ENCODE data around the gene ATG4A.

- no peak for TF ChIP-seq CREB1 (CRISPR knock-in tag; IDR thresholded peaks at IDR 0.05)
- TF ChIP-seq FOXJ3 (CRISPR knock-in tag; IDR thresholded peaks at IDR 0.05; ENCODE audit: borderline replicate concordance), result no peak
- TF ChIP-seq, protein P1, sequence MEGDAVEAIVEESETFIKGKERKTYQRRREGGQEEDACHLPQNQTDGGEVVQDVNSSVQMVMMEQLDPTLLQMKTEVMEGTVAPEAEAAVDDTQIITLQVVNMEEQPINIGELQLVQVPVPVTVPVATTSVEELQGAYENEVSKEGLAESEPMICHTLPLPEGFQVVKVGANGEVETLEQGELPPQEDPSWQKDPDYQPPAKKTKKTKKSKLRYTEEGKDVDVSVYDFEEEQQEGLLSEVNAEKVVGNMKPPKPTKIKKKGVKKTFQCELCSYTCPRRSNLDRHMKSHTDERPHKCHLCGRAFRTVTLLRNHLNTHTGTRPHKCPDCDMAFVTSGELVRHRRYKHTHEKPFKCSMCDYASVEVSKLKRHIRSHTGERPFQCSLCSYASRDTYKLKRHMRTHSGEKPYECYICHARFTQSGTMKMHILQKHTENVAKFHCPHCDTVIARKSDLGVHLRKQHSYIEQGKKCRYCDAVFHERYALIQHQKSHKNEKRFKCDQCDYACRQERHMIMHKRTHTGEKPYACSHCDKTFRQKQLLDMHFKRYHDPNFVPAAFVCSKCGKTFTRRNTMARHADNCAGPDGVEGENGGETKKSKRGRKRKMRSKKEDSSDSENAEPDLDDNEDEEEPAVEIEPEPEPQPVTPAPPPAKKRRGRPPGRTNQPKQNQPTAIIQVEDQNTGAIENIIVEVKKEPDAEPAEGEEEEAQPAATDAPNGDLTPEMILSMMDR (IDR thresholded peaks at IDR 0.05), result no peak
- TF ChIP-seq, protein P2, sequence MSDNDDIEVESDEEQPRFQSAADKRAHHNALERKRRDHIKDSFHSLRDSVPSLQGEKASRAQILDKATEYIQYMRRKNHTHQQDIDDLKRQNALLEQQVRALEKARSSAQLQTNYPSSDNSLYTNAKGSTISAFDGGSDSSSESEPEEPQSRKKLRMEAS (CRISPR knock-in tag; IDR thresholded peaks at IDR 0.05), result no peak
- TF ChIP-seq CREM (CRISPR knock-in tag; IDR thresholded peaks at IDR 0.05), result no peak
- no peak for TF ChIP-seq USF2 (CRISPR knock-in tag; IDR thresholded peaks at IDR 0.05)
- TF ChIP-seq FOXK1 (CRISPR knock-in tag; IDR thresholded peaks at IDR 0.05), result no peak
Measured at GRCh38 chrX:108186811-108187210, 95.2 kb downstream of the ATG4A start.

Measured in WTC11 (cell line).